ENCODE results near the gene MCM8. TPM values are rescaled to one million over a fixed set of nuclear protein-coding genes. Genes with fewer than 3 reads are reported as not detected.
A peak's percentile ranks its signal among the peaks of the same experiment; 100 is the strongest.
"Not testable (repeated sequence)": the region's sequence is repeated elsewhere in the genome, so short reads cannot be mapped to it uniquely, and the experiment has no call there.

Gene MCM8
- total and polyA plus RNA-seq, 7 experiments from 2014 or later = 0.29 to 22.7 (median 5.1) TPM

DNA sequence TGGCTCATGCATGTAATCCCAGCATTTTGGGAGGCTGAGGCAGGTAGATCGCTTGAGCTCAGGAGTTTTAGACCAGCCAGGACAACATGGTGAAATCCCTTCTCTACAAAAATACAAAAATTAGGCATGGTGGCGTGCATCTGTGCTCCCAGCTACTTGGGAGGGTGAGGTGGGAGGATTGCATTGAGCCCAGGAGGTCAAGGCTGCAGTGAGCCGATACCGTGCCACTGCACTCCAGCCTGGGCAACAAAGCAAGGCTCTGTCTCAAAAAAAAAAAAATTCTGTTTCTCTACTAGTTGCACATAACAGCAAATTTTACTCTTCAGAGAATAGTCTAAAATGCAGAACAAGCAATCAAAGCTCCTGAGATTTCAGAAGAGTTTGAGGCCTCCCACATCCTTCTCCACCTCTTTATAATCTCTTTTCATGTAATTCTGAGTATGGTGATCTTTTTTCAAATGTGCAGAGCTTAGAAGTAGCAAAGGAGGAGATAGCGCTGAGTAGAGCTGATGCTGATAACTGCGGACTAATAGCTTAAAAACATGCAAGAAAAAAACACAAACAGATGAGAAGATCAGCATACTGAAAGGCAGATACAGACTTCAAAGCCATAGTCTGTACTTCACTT, 80.1 kb downstream of the MCM8 start:
- H3K4me1 ChIP-seq (ENCODE audit: control insufficient read depth in 2 of 2, insufficient read depth in 2 of 2, low read length in 2 of 2) = peaks cover 0 to 18% of the 10 kb centered on the region in 2 donors
- ChIA-PET CTCF (interaction anchor here (0.6 kb wide), 2 partner anchors 41 to 498 kb away, joined by 3 to 4 read pairs; no protein-coding TSS in a partner anchor), POLR2A (interaction anchor here (0.6 to 0.7 kb wide), 3 partner anchors 12 to 421 kb away, joined by 3 to 4 read pairs (median 4); no protein-coding TSS in a partner anchor)
- Mint-ChIP-seq H3K4me3 (peak overlapping the region in 9 of 10 donors; percentile 0 to 75 (median 66)), H3K4me1 (peaks cover 23 to 61% (median 47%) of the 10 kb centered on the region in 7 donors), H3K27ac (peak overlapping the region in 8 of 9 donors; percentile 7 to 88 (median 52)), H3K27me3 (no peaks in the 10 kb centered on the region), H3K36me3 (peaks cover 9 to 28% (median 23%) of the 10 kb centered on the region in 5 donors), H3K9me3 (peaks cover 0 to 2% (median 0%) of the 10 kb centered on the region in 11 donors)
- intact Hi-C loops (cut with micrococcal nuclease) = no loop called here
- ATAC-seq = peak; percentile 76
- peak overlapping the region; percentile 6 for H3K27ac ChIP-seq (ENCODE audit: low read depth, low read length)
- H3K9me3 ChIP-seq (ENCODE audit: control insufficient read depth in 2 of 3, low read length in 3 of 3) = no peaks in the 10 kb centered on the region
- H3K36me3 ChIP-seq (ENCODE audit: control insufficient read depth in 2 of 3, insufficient read depth in 3 of 3, low read length in 3 of 3) = peaks cover 0 to 13% (median 0%) of the 10 kb centered on the region in 3 experiments
- no peaks in the 10 kb centered on the region for H3K27me3 ChIP-seq (ENCODE audit: control insufficient read depth in 2 of 2, insufficient read depth in 2 of 2, low read length in 2 of 2)
- H3K4me3 ChIP-seq (ENCODE audit: low read length) = no peak overlapping the region
- DNase-seq = peak in 6 of 9 donors; percentile 43 to 75 (median 56)

GRCh38 chr20:6032907-6033306, 82.5 kb downstream of the MCM8 start:
- ATAC-seq; DNase-seq; H3K27me3 ChIP-seq (ENCODE audit: control insufficient read depth in 2 of 2, insufficient read depth in 2 of 2, low read length in 2 of 2); H3K27me3 Mint-ChIP-seq; CTCF ChIA-PET; H3K9me3 ChIP-seq (ENCODE audit: control insufficient read depth in 2 of 3, low read length in 3 of 3); H3K27ac ChIP-seq (ENCODE audit: low read depth, low read length); H3K4me3 Mint-ChIP-seq; H3K4me3 ChIP-seq (ENCODE audit: low read length); intact Hi-C loops (cut with micrococcal nuclease); H3K9me3 Mint-ChIP-seq: not testable (repeated sequence)
- H3K4me1 ChIP-seq (ENCODE audit: control insufficient read depth in 2 of 2, insufficient read depth in 2 of 2, low read length in 2 of 2) = peaks cover 0 to 18% of the 10 kb centered on the region in 2 donors
- peak overlapping the region in 1 of 9 donors; percentile 45 for H3K27ac Mint-ChIP-seq
- H3K36me3 ChIP-seq (ENCODE audit: control insufficient read depth in 2 of 3, insufficient read depth in 3 of 3, low read length in 3 of 3) = peaks cover 6 to 27% (median 10%) of the 10 kb centered on the region in 3 experiments
- peaks cover 5 to 30% (median 14%) of the 10 kb centered on the region in 5 donors for H3K36me3 Mint-ChIP-seq
- POLR2A ChIA-PET = interaction anchor here (0.7 kb wide), 1 partner anchor 82 kb away, joined by 7 read pairs; the partner anchor contains the start of genes MCM8 and TRMT6
- H3K4me1 Mint-ChIP-seq = peaks cover 12 to 43% (median 31%) of the 10 kb centered on the region in 7 donors

DNA sequence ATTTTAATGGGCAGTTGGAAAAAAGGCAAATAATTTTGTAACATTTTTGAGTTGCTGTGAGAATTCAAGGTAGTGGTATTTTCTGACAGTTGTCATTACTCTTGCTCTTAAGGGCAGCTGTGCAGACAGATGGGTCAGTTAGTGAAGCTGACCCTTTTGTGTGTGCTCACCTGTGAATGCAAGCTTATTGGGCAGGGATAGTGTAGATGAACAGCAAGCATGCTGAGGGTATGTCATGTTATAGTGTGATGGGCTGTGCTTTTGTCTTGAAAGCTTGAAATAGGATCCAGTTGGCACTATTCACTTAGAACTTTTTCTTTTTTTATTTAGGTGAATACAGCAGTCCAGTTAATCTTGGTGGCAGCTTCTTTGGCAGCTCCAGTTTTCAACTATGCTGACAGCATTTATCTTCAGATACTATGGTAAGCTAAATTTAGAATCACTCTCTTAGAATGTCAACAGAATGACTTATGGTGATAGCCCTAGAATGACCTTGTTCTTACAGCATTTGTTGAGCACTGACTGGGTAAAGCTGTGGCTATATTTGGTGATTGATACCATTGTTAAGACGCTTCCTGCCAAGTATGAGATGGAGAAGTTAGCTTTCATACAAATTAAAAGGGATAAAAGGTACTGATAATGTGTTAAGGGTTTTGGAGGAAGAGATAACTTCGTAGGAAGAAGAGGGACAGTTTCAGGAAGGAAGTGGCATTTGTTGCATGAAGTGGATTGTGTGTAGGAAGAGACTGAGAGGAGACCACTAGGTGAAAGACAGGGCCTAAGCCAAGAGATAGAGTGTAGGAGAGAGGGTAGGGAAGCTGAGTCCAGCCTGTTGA, 83.9 kb downstream of the MCM8 start:
- peaks cover 9 to 38% (median 10%) of the 10 kb centered on the region in 3 experiments for H3K36me3 ChIP-seq (ENCODE audit: control insufficient read depth in 2 of 3, insufficient read depth in 3 of 3, low read length in 3 of 3)
- Mint-ChIP-seq H3K9me3 (no peaks in the 10 kb centered on the region), H3K27me3 (no peaks in the 10 kb centered on the region), H3K36me3 (peaks cover 5 to 39% (median 15%) of the 10 kb centered on the region in 5 donors), H3K27ac (peak overlapping the region in 7 of 9 donors; percentile 4 to 81 (median 19)), H3K4me3 (no peak overlapping the region), H3K4me1 (peaks cover 11 to 33% (median 24%) of the 10 kb centered on the region in 7 donors)
- ATAC-seq (no peak), DNase-seq (no peak)
- ChIA-PET POLR2A (no interaction called here), CTCF (interaction anchor here (0.6 kb wide), 1 partner anchor 107 kb away, joined by 4 read pairs; no protein-coding TSS in a partner anchor)
- intact Hi-C loops (cut with micrococcal nuclease) = no loop called here
- no peaks in the 10 kb centered on the region for H3K9me3 ChIP-seq (ENCODE audit: control insufficient read depth in 2 of 3, low read length in 3 of 3)
- peaks cover 0 to 13% of the 10 kb centered on the region in 2 donors for H3K4me1 ChIP-seq (ENCODE audit: control insufficient read depth in 2 of 2, insufficient read depth in 2 of 2, low read length in 2 of 2)
- no peaks in the 10 kb centered on the region for H3K27me3 ChIP-seq (ENCODE audit: control insufficient read depth in 2 of 2, insufficient read depth in 2 of 2, low read length in 2 of 2)
- H3K27ac ChIP-seq (ENCODE audit: low read depth, low read length) = no peak overlapping the region
- no peak overlapping the region for H3K4me3 ChIP-seq (ENCODE audit: low read length)

DNA sequence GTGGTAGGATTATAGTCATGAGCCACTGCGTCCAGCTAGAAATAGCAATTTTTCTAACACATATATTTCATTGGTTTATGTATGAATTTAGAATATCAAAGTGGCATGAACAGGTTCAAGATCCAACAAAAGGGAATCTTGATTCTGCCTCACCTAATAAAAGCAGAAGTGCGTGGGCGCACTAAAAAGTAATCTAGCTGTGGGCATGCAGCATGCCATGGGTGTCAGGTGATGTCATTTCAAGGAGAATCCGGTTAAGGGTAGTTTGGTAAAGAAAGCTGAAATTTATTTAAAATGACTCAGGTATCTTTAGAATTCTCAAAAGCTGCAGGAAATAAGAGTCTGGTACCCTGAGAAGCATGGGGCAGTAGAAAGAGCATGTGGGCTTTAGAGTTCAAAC, 85.8 kb downstream of the MCM8 start:
- Mint-ChIP-seq H3K36me3 (peaks cover 5 to 56% (median 26%) of the 10 kb centered on the region in 5 donors), H3K4me1 (peaks cover 5 to 18% (median 9%) of the 10 kb centered on the region in 7 donors), H3K27me3 (no peaks in the 10 kb centered on the region), H3K27ac (no peak overlapping the region), H3K4me3 (no peak overlapping the region), H3K9me3 (no peaks in the 10 kb centered on the region)
- no peaks in the 10 kb centered on the region for H3K9me3 ChIP-seq (ENCODE audit: control insufficient read depth in 2 of 3, low read length in 3 of 3)
- ChIA-PET CTCF (no interaction called here), POLR2A (no interaction called here)
- H3K27ac ChIP-seq (ENCODE audit: low read depth, low read length) = no peak overlapping the region
- H3K4me3 ChIP-seq (ENCODE audit: low read length) = no peak overlapping the region
- intact Hi-C loops (cut with micrococcal nuclease) = no loop called here
- H3K36me3 ChIP-seq (ENCODE audit: control insufficient read depth in 2 of 3, insufficient read depth in 3 of 3, low read length in 3 of 3) = peaks cover 9 to 53% (median 16%) of the 10 kb centered on the region in 3 experiments
- H3K4me1 ChIP-seq (ENCODE audit: control insufficient read depth in 2 of 2, insufficient read depth in 2 of 2, low read length in 2 of 2) = no peaks in the 10 kb centered on the region
- no peaks in the 10 kb centered on the region for H3K27me3 ChIP-seq (ENCODE audit: control insufficient read depth in 2 of 2, insufficient read depth in 2 of 2, low read length in 2 of 2)
- no peak for ATAC-seq
- DNase-seq = no peak

GRCh38 chr20:6037082-6037481, 86.6 kb downstream of the MCM8 start:
- ChIA-PET POLR2A (no interaction called here), CTCF (no interaction called here)
- H3K9me3 Mint-ChIP-seq = peaks cover 0 to under 1% (median 0%) of the 10 kb centered on the region in 11 donors
- no peaks in the 10 kb centered on the region for H3K27me3 Mint-ChIP-seq
- no peak for ATAC-seq
- no peak overlapping the region for H3K4me3 Mint-ChIP-seq
- DNase-seq = no peak
- no peaks in the 10 kb centered on the region for H3K9me3 ChIP-seq (ENCODE audit: control insufficient read depth in 2 of 3, low read length in 3 of 3)
- H3K36me3 Mint-ChIP-seq = peaks cover 5 to 62% (median 28%) of the 10 kb centered on the region in 5 donors
- H3K4me3 ChIP-seq (ENCODE audit: low read length) = no peak overlapping the region
- no peak overlapping the region for H3K27ac Mint-ChIP-seq
- no peak overlapping the region for H3K27ac ChIP-seq (ENCODE audit: low read depth, low read length)
- H3K27me3 ChIP-seq (ENCODE audit: control insufficient read depth in 2 of 2, insufficient read depth in 2 of 2, low read length in 2 of 2) = no peaks in the 10 kb centered on the region
- peaks cover 4 to 15% (median 6%) of the 10 kb centered on the region in 7 donors for H3K4me1 Mint-ChIP-seq
- peaks cover 9 to 62% (median 16%) of the 10 kb centered on the region in 3 experiments for H3K36me3 ChIP-seq (ENCODE audit: control insufficient read depth in 2 of 3, insufficient read depth in 3 of 3, low read length in 3 of 3)
- H3K4me1 ChIP-seq (ENCODE audit: control insufficient read depth in 2 of 2, insufficient read depth in 2 of 2, low read length in 2 of 2) = no peaks in the 10 kb centered on the region
- intact Hi-C loops (cut with micrococcal nuclease) = no loop called here

GRCh38 chr20:6038256-6038655, 87.8 kb downstream of the MCM8 start:
- Histone ChIP-seq H3K9me3 (ENCODE audit: control insufficient read depth in 2 of 3, low read length in 3 of 3) (no peaks in the 10 kb centered on the region), H3K27me3 (ENCODE audit: control insufficient read depth in 2 of 2, insufficient read depth in 2 of 2, low read length in 2 of 2) (no peaks in the 10 kb centered on the region), H3K4me3 (ENCODE audit: low read length) (no peak overlapping the region), H3K27ac (ENCODE audit: low read depth, low read length) (no peak overlapping the region), H3K36me3 (ENCODE audit: control insufficient read depth in 2 of 3, insufficient read depth in 3 of 3, low read length in 3 of 3) (peaks cover 9 to 64% (median 16%) of the 10 kb centered on the region in 3 experiments), H3K4me1 (ENCODE audit: control insufficient read depth in 2 of 2, insufficient read depth in 2 of 2, low read length in 2 of 2) (no peaks in the 10 kb centered on the region)
- H3K4me1 Mint-ChIP-seq = peaks cover 4 to 14% (median 6%) of the 10 kb centered on the region in 7 donors
- no peaks in the 10 kb centered on the region for H3K27me3 Mint-ChIP-seq
- no peak overlapping the region for H3K27ac Mint-ChIP-seq
- POLR2A ChIA-PET = no interaction called here
- DNase-seq = no peak
- CTCF ChIA-PET = no interaction called here
- intact Hi-C loops (cut with micrococcal nuclease) = no loop called here
- H3K4me3 Mint-ChIP-seq = no peak overlapping the region
- peaks cover 0 to 3% (median 0%) of the 10 kb centered on the region in 11 donors for H3K9me3 Mint-ChIP-seq
- peaks cover 5 to 61% (median 27%) of the 10 kb centered on the region in 5 donors for H3K36me3 Mint-ChIP-seq
- no peak for ATAC-seq
